IMR-90 (cell line): Measurements from ENCODE around the gene NCKAP5. TPM values are rescaled to one million over a fixed set of nuclear protein-coding genes. Genes with fewer than 3 reads are reported as not detected.

Experiments
- ATAC-seq: fragments of 200-7000 bp; cut with Tn5 transposase; 2 replicates; pipeline ENCODE4 v1.9.1; 2020; ENCODE audit warnings: low read depth, mild to moderate bottlenecking, moderate library complexity
- BruUV-seq: library from RNA; stranded (reverse); fragments of 400-500 nt; replicated peaks from 2 replicates; lab custom pipeline; 2021; lab: Mats Ljungman, UMichigan
- CTCF ChIA-PET: fragments of 300-600 bp; formaldehyde crosslinking; extraction: SDS; loops from one replicate; lab custom pipeline; 2021; ENCODE audit warnings: antibody characterized with exemption; lab: Yijun Ruan, JAX
- POLR2A ChIA-PET: fragments of 300-600 bp; sonication (Branson Sonifier 250); formaldehyde crosslinking; loops from one replicate; lab custom pipeline; 2022; ENCODE audit warnings: antibody characterized with exemption; ENCODE audit not compliant: unreplicated experiment; lab: Charles Lee
- DNase-seq: peaks from one replicate; pipeline ENCODE4 v3.0.0; 2013
- H2AFZ ChIP-seq: replicated peaks from 2 replicates; pipeline ENCODE3; 2013; ENCODE audit warnings: low read length, mild to moderate bottlenecking; ENCODE audit not compliant: poor library complexity
- H2AK5ac ChIP-seq: 2 replicates; pipeline ENCODE4 v1.6.1; 2013; ENCODE audit warnings: low read depth, low read length, inconsistent platforms
- H2AK9ac ChIP-seq: replicated peaks from 2 replicates; pipeline ENCODE3; 2013; ENCODE audit warnings: mild to moderate bottlenecking, low read depth, low read length, moderate library complexity; ENCODE audit not compliant: poor library complexity
- H2BK120ac ChIP-seq: 2 replicates; pipeline ENCODE4 v1.6.1; 2013; ENCODE audit warnings: low read depth, low read length, inconsistent platforms
- H2BK15ac ChIP-seq: 3 replicates; pipeline ENCODE4 v1.6.1; 2013; ENCODE audit warnings: low read depth, low read length, inconsistent platforms
- H2BK20ac ChIP-seq: 2 replicates; pipeline ENCODE4 v1.6.1; 2013; ENCODE audit warnings: low read depth, mild to moderate bottlenecking, inconsistent platforms, low read length, moderate library complexity
- H2BK5ac ChIP-seq: 2 replicates; pipeline ENCODE4 v1.6.1; 2013; ENCODE audit warnings: mild to moderate bottlenecking, low read depth, low read length, inconsistent platforms; ENCODE audit not compliant: poor library complexity, severe bottlenecking
- H3K14ac ChIP-seq: replicated peaks from 2 replicates; pipeline ENCODE4 v1.6.1; 2013; ENCODE audit warnings: low read depth, low read length, inconsistent platforms
- H3K18ac ChIP-seq: 2 replicates; pipeline ENCODE4 v1.6.1; 2013; ENCODE audit warnings: low read depth, low read length, control low read depth
- H3K23ac ChIP-seq: 2 replicates; pipeline ENCODE4 v1.6.1; 2013; ENCODE audit warnings: low read depth, low read length, inconsistent platforms
- H3K27ac ChIP-seq: 2 replicates; pipeline ENCODE4 v1.5.1; 2013; ENCODE audit warnings: mild to moderate bottlenecking, control low read depth, low read length; ENCODE audit not compliant: insufficient read depth
- H3K27me3 ChIP-seq: 2 replicates; pipeline ENCODE4 v1.6.1; 2013; ENCODE audit warnings: low read length; ENCODE audit not compliant: control insufficient read depth, insufficient read depth
- H3K36me3 ChIP-seq: 2 replicates; pipeline ENCODE4 v1.6.1; 2013; ENCODE audit warnings: low read length, mixed read lengths; ENCODE audit not compliant: control insufficient read depth, insufficient read depth
- H3K4ac ChIP-seq: 2 replicates; pipeline ENCODE4 v1.6.1; 2013; ENCODE audit warnings: low read depth, low read length, inconsistent platforms
- H3K4me1 ChIP-seq: 2 replicates; pipeline ENCODE4 v1.6.1; 2013; ENCODE audit warnings: low read length, mixed read lengths; ENCODE audit not compliant: control insufficient read depth, insufficient read depth
- H3K4me2 ChIP-seq: 2 replicates; pipeline ENCODE4 v1.6.1; 2013; ENCODE audit warnings: low read depth, mild to moderate bottlenecking, control low read depth, low read length, moderate library complexity
- H3K4me3 ChIP-seq: 2 replicates; pipeline ENCODE4 v1.5.1; 2013; ENCODE audit warnings: low read depth, mild to moderate bottlenecking, control low read depth, low read length, moderate library complexity; ENCODE audit not compliant: insufficient read depth
- H3K56ac ChIP-seq: 2 replicates; pipeline ENCODE4 v1.6.1; 2013; ENCODE audit warnings: low read length, inconsistent platforms; ENCODE audit not compliant: insufficient read depth; ENCODE audit errors: extremely low read depth
- H3K79me1 ChIP-seq, 2 experiments: 2 replicates each; pipeline ENCODE4 v1.6.1; 2013; ENCODE audit warnings: low read length in 2 of 2, inconsistent platforms in 1 of 2, low read depth in 1 of 2
- H3K9ac ChIP-seq: 2 replicates; pipeline ENCODE4 v1.6.1; 2013; ENCODE audit warnings: low read depth, low read length, control low read depth
- H3K9me1 ChIP-seq: 2 replicates; pipeline ENCODE4 v1.6.1; 2013; ENCODE audit warnings: low read length, inconsistent platforms; ENCODE audit not compliant: insufficient read depth
- H3K9me3 ChIP-seq: 2 replicates; pipeline ENCODE4 v1.6.1; 2013; ENCODE audit warnings: low read length; ENCODE audit not compliant: control insufficient read depth, insufficient read depth
- H4K20me1 ChIP-seq: 2 replicates; pipeline ENCODE4 v1.6.1; 2013; ENCODE audit warnings: low read length, inconsistent platforms; ENCODE audit not compliant: insufficient read depth
- H4K5ac ChIP-seq: 2 replicates; pipeline ENCODE4 v1.6.1; 2013; ENCODE audit warnings: mild to moderate bottlenecking, low read depth, low read length, control low read depth
- H4K8ac ChIP-seq, 2 experiments: 2 replicates each; pipeline ENCODE4 v1.6.1; 2013; ENCODE audit warnings: low read depth in 2 of 2, low read length in 2 of 2, control low read depth in 1 of 2, inconsistent platforms in 1 of 2
- H4K91ac ChIP-seq: 2 replicates; pipeline ENCODE4 v1.6.1; 2013; ENCODE audit warnings: low read depth, low read length, inconsistent platforms; ENCODE audit not compliant: insufficient read depth
- BHLHE40 ChIP-seq: fragments of 150-350 bp; IDR thresholded peaks from 2 replicates; pipeline ENCODE4 v1.6.1; 2016; ENCODE audit warnings: mild to moderate bottlenecking, low read depth, low read length
- ELK1 ChIP-seq: fragments of 150-350 bp; IDR thresholded peaks from 2 replicates; pipeline ENCODE4 v1.6.1; 2016; ENCODE audit warnings: low read depth, mild to moderate bottlenecking, low read length, moderate library complexity, borderline replicate concordance
- MXI1 ChIP-seq: IDR thresholded peaks from 2 replicates; pipeline ENCODE4 v1.6.1; 2012; ENCODE audit warnings: low read depth, mild to moderate bottlenecking, low read length, moderate library complexity, borderline replicate concordance
- RAD21 ChIP-seq: IDR thresholded peaks from 2 replicates; pipeline ENCODE4 v1.6.1; 2012; ENCODE audit warnings: low read length, improper control_type of control experiment
- USF2 ChIP-seq: fragments of 150-350 bp; IDR thresholded peaks from 2 replicates; pipeline ENCODE4 v1.6.1; 2017; ENCODE audit warnings: mild to moderate bottlenecking, antibody characterized with exemption, low read length, low read depth
- WGBS, 2 experiments: methylation state at CpG; one replicate each; pipeline versions ENCODE4 v1.1.5 to v1.1.7; 2013; ENCODE audit warnings: missing lambda C conversion rate in 2 of 2; ENCODE audit not compliant: insufficient read length in 1 of 2; ENCODE audit errors: extremely low coverage in 2 of 2; 5-methylcytosine and 5-hydroxymethylcytosine counted together
- dilution Hi-C: fragments of 300-500 bp; cut with HindIII; formaldehyde crosslinking; loops from one replicate; pipeline ENCODE4 v1.14.3; 2018; ENCODE audit warnings: low sequenced_read_pairs; ENCODE audit not compliant: unreplicated experiment
- in situ Hi-C: fragments of 300-500 bp; cut with MboI; formaldehyde crosslinking; loops from 3 replicates; pipeline ENCODE4 v1.14.3; 2019; ENCODE audit warnings: low sequenced_read_pairs, inconsistent platforms, mixed read lengths
- intact Hi-C: fragments of 100-400 bp; cut with micrococcal nuclease; formaldehyde crosslinking; loops from 2 replicates; pipeline ENCODE4 v1.10.0; 2022
- polyA plus RNA-seq, 3 experiments: library from polyadenylated mRNA; depleted of rRNA; stranded (reverse); fragments of >200 nt; gene quantifications; 2 replicates each; pipeline ENCODE4 v1.2.3, GENCODE V29; 2012; ENCODE audit warnings: low replicate concordance in 1 of 3
- total RNA-seq: library from RNA; depleted of rRNA; stranded (reverse); fragments of >200 nt; gene quantifications from 2 replicates; pipeline ENCODE4 v1.2.3, GENCODE V29; 2012

NCKAP5 gene
- total and polyA plus RNA-seq, 2 of the 4 experiments (the other 2 are of a cell fraction), result 2.7 to 3.9 TPM

GRCh38 chr2:133418671-133419070, 149.6 kb downstream of the NCKAP5 start:
- peaks cover 7% of the 10 kb centered on the region; the same call in 1 of the 2 replicates for H3K9me1 ChIP-seq
- ChIA-PET CTCF (no interaction called here), POLR2A (no interaction called here)
- no peak overlapping the region for H2AK9ac ChIP-seq
- no peak overlapping the region for H3K4me3 ChIP-seq
- H3K23ac ChIP-seq, result peak overlapping the region; percentile 36; the same call in 1 of the 2 replicates
- peak overlapping the region in 1 of 2 experiments; percentile 26; a peak in 1 of 4 replicates for H4K8ac ChIP-seq
- no peak overlapping the region for H3K56ac ChIP-seq
- no peak overlapping the region for H3K9ac ChIP-seq
- peak overlapping the region; percentile 93 for H3K18ac ChIP-seq
- peak overlapping the region; percentile 26; the same call in 1 of the 2 replicates for H3K4me2 ChIP-seq
- H4K91ac ChIP-seq, result peak overlapping the region; percentile 35; the same call in 1 of the 2 replicates
- no peak overlapping the region for H2AFZ ChIP-seq
- H3K79me1 ChIP-seq, result no peaks in the 10 kb centered on the region
- no TSS peak for BruUV-seq
- no peaks in the 10 kb centered on the region for H4K20me1 ChIP-seq
- H3K36me3 ChIP-seq, result no peaks in the 10 kb centered on the region
- TF ChIP-seq ELK1, result no peak
- TF ChIP-seq MXI1, result no peak
- no peak for TF ChIP-seq USF2
- no peak for TF ChIP-seq BHLHE40
- TF ChIP-seq RAD21, result no peak
- peak overlapping the region; percentile 68 for H3K4ac ChIP-seq
- peaks cover 12% of the 10 kb centered on the region for H3K4me1 ChIP-seq
- peak overlapping the region; percentile 16; the same call in 1 of the 3 replicates for H2BK15ac ChIP-seq
- WGBS, 2 experiments, result no CpG with 5 or more reads among the region's 4 CpGs
- ATAC-seq, result no peak
- H3K27ac ChIP-seq, result no peak overlapping the region
- no peak overlapping the region; the same call in 1 of the 2 replicates for H2AK5ac ChIP-seq
- H2BK5ac ChIP-seq, result no peak overlapping the region
- H4K5ac ChIP-seq, result peak overlapping the region; percentile 83; the same call in 1 of the 2 replicates
- no peaks in the 10 kb centered on the region for H3K9me3 ChIP-seq
- in situ Hi-C loops (no loop called here), dilution Hi-C loops (no loop called here), intact Hi-C loops (loop anchor here (10.0 kb wide), 1 partner anchor 366 kb away; no protein-coding TSS in a partner anchor)
- H2BK20ac ChIP-seq, result peak overlapping the region; percentile 48
- no peaks in the 10 kb centered on the region for H3K27me3 ChIP-seq
- peak overlapping the region; percentile 21; the same call in 1 of the 2 replicates for H2BK120ac ChIP-seq
- no peak for DNase-seq
- peak overlapping the region; percentile 26 for H3K14ac ChIP-seq
